Prostate gland (tissue), 2 donors: Measurements from ENCODE around the gene ATP5PB.

Source experiments
- POLR2A ChIP-seq: fragments of 450-650 bp; IDR thresholded peaks from one replicate; pipeline ENCODE4 v1.6.1; 2016; ENCODE audit warnings: antibody characterized with exemption, mild to moderate bottlenecking
- POLR2AphosphoS5 ChIP-seq: sonication (generic); formaldehyde crosslinking; IDR thresholded peaks from one replicate; pipeline ENCODE4 v1.6.1; 2017; ENCODE audit warnings: antibody characterized with exemption
- TF ChIP-seq, protein P1 (sequence below), 4 experiments: fragments of 200-600 bp in 2 of 4; fragments of 450-650 bp in 2 of 4; sonication (generic) in 2 of 4; IDR thresholded peaks; 1 replicate in 3 of 4; 2 replicates in 1 of 4; pipeline ENCODE4 v1.5.1; 2016 to 2019; ENCODE audit warnings: antibody characterized with exemption in 4 of 4, mild to moderate bottlenecking in 2 of 4, moderate library complexity in 2 of 4

DNA sequence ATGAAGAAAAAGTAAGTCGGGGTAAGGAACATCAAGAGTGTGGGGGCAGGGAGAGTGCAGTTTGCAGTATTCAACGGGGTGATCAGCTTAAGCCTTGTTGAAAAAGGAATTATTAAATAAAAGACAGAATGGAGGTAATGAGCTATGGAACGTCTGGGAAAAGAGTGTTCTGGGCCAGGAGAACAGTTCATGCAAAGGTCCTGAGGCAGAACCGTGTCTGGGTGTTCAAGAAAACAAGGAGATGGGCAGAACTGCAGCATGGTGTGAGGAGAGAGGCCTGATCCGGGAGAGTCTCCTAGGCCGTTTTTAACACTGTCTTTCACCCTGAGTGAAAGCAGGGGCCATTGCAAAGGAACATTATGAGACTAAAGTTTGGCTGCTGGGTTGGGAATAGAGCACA is 42.0 kb upstream of the ATP5PB start:
- TF ChIP-seq POLR2A (no peak), POLR2AphosphoS5 (no peak)
- TF ChIP-seq, protein P1, sequence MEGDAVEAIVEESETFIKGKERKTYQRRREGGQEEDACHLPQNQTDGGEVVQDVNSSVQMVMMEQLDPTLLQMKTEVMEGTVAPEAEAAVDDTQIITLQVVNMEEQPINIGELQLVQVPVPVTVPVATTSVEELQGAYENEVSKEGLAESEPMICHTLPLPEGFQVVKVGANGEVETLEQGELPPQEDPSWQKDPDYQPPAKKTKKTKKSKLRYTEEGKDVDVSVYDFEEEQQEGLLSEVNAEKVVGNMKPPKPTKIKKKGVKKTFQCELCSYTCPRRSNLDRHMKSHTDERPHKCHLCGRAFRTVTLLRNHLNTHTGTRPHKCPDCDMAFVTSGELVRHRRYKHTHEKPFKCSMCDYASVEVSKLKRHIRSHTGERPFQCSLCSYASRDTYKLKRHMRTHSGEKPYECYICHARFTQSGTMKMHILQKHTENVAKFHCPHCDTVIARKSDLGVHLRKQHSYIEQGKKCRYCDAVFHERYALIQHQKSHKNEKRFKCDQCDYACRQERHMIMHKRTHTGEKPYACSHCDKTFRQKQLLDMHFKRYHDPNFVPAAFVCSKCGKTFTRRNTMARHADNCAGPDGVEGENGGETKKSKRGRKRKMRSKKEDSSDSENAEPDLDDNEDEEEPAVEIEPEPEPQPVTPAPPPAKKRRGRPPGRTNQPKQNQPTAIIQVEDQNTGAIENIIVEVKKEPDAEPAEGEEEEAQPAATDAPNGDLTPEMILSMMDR (IDR thresholded peaks at IDR 0.05) = no peak
